ENCODE results near the gene CLRN3.

The CLRN3 gene

DNA sequence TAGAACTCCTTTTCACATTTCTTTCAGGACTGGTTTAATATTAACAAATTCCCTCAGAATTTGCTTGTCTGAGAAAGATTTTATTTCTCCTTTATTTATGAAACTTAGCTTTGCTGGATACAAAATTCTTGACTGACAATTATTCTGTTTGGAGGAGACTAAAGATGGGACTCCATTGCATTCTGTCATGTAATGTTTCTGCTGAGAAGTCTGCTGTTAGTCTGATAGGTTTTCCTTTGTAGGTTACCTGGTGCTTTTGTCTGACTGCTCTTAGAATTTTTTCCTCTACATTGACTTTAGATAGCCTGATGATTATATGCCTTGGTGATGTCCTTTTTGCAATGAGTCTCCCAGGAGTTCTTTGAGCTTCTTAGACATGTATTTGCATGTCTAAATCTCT, 23.4 kb downstream of the CLRN3 start:
- TF ChIP-seq, protein P1, sequence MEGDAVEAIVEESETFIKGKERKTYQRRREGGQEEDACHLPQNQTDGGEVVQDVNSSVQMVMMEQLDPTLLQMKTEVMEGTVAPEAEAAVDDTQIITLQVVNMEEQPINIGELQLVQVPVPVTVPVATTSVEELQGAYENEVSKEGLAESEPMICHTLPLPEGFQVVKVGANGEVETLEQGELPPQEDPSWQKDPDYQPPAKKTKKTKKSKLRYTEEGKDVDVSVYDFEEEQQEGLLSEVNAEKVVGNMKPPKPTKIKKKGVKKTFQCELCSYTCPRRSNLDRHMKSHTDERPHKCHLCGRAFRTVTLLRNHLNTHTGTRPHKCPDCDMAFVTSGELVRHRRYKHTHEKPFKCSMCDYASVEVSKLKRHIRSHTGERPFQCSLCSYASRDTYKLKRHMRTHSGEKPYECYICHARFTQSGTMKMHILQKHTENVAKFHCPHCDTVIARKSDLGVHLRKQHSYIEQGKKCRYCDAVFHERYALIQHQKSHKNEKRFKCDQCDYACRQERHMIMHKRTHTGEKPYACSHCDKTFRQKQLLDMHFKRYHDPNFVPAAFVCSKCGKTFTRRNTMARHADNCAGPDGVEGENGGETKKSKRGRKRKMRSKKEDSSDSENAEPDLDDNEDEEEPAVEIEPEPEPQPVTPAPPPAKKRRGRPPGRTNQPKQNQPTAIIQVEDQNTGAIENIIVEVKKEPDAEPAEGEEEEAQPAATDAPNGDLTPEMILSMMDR (IDR thresholded peaks at IDR 0.05; ENCODE audit: insufficient read depth, low read depth, low read length, missing control alignments): no peak
- no peak overlapping the region for H3K4me3 ChIP-seq (ENCODE audit: low read length)
- DNase-seq (ENCODE audit: low read depth): peak; percentile 17

DNA sequence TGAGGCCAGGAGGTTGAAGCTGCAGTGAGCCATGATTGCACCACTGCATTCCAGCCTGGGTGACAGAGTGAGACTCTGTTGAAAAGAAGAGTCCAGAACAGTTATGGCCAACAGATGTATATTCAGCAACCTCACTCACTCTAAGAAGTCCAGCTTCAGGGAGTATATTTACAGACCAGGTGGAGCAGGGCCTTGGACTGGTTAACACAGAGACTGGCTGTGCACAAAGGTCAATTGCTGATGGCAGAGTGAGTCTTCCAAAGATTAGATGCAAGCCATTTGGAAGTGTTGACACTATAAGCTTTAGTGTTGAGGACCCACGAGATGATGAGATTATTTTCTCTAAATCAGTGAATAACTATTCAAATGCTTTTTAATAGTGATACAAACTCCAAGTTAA, 24.9 kb downstream of the CLRN3 start:
- TF ChIP-seq, protein P1 (IDR thresholded peaks at IDR 0.05; ENCODE audit: insufficient read depth, low read depth, low read length, missing control alignments): no peak
- DNase-seq (ENCODE audit: low read depth): no peak
- H3K4me3 ChIP-seq (ENCODE audit: low read length): no peak overlapping the region

DNA sequence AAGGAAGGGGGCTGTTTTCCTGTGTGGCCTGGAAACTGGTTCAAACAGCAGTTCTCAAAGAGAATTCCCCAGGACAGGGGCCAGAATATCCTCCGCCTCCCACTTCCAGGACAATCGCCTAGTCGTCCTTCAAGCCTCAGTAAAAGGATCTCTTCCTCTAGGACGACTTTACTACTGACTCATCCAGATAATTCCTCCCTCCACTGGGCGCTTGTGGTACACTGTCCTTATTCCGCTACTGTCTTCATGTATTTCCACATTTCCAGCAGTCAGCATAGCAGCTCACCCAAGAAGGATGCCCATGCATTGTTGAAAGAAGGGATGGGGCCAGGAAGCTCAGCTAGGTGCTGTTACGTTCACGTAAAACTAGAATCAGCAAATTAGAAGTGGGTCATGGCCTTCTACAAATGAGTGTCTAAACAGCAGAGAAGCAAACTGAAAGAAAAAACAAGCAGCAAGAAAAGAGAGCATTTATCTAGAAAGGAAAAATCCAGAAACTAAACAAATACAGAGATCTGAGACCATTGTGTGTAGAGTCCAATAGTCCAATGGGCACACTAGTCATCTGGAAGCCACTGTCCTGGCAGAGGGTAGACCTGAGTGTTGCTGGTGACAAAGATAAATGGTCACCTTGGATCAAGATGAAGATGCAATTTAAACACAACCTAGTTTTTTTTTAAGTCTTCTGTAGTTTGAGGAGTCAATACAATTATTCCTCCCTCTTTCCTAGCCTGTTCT, 26.3 kb downstream of the CLRN3 start:
- no peak for DNase-seq (ENCODE audit: low read depth)
- H3K4me3 ChIP-seq (ENCODE audit: low read length): no peak overlapping the region
- TF ChIP-seq, protein P1 (IDR thresholded peaks at IDR 0.05; ENCODE audit: insufficient read depth, low read depth, low read length, missing control alignments): no peak

DNA sequence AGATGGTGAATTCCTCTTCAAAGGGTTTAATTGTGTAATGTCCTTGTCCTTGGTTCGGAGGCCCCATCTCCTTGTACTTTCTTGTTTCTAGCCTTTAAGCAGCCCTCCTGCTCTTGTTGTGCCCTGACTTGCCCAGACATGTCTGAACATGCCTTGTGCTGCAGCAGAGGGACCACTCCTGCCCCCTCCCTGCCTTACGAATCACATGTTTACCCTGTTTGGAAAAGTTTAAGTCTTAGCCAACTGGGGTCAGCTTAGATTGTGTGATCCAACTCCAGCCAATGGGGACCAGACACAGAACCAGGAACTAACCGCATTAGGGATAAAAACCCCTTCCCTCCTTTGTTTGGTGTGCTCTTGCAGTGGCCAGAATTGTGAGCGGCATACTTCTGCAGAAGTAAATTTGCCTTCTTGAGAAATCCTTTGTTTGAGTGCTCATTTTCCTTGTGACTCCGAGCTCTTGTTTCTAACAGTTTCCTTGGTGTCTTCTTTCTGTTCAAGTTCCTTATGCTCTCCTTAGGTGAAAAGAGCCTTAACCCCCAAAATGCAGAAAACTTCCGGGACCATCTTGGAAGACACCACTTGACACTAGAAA, 29.4 kb downstream of the CLRN3 start:
- TF ChIP-seq, protein P1 (IDR thresholded peaks at IDR 0.05; ENCODE audit: insufficient read depth, low read depth, low read length, missing control alignments): no peak
- no peak for DNase-seq (ENCODE audit: low read depth)
- H3K4me3 ChIP-seq (ENCODE audit: low read length): no peak overlapping the region

DNA sequence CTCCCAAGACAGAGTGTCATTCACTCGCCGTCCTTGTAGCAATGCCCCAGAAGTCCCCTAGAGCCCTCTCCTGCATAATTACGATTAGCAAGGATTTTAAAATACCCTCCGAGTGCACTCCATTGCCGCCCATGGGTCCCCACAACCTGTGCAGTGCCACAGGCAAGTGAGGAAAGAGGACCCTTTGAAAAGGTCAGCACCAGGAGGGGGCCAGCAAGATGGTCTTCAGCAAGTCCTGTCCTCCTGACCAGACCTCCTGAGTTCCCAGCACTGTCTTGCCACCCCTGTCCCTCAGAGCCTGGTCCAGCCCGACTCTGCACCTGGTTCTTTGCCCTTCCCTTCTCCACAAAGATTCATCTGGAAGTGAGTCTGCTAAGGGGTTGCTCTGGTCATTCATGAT, 32.1 kb downstream of the CLRN3 start:
- no peak for DNase-seq (ENCODE audit: low read depth)
- no peak overlapping the region for H3K4me3 ChIP-seq (ENCODE audit: low read length)
- TF ChIP-seq, protein P1 (IDR thresholded peaks at IDR 0.05; ENCODE audit: insufficient read depth, low read depth, low read length, missing control alignments): no peak

DNA sequence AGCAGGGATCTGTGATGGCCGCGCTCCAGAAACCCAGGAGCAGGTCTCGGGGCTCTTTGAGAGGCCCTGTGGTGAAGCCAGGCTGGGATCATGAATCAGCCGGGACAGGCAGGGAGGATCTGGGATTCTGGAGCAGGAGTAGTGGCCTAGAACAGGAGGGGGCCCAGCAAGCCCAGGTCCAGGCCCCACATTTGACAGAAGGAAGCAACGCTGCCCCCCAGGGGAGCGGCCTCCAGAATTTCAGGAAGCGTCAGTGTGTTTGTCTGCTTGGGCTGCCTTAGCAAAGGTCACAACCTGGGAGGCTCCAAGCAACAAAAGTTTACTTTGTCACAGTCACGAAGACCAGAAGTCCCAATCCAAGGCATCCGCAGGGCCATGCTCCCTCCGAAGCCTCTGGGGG, 36.8 kb downstream of the CLRN3 start:
- TF ChIP-seq, protein P1 (IDR thresholded peaks at IDR 0.05; ENCODE audit: insufficient read depth, low read depth, low read length, missing control alignments): no peak
- no peak overlapping the region for H3K4me3 ChIP-seq (ENCODE audit: low read length)
- no peak for DNase-seq (ENCODE audit: low read depth)

DNA sequence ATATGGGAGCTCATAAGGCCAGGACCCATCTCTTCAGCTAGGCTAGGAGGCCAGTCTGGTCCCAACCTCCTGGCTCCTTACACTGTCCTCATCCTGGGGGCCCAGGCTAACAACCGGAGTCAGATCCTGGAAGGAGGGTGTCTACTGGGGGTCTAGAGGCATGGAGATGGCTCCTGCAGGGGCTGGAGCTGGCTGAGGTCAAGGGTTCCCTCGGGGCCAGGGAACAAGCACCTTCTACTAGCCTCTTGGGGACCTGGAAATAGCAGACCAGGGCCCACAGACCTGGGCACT, 37.2 kb downstream of the CLRN3 start:
- DNase-seq (ENCODE audit: low read depth): no peak
- TF ChIP-seq, protein P1 (IDR thresholded peaks at IDR 0.05; ENCODE audit: insufficient read depth, low read depth, low read length, missing control alignments): no peak
- no peak overlapping the region for H3K4me3 ChIP-seq (ENCODE audit: low read length)
